B cell (primary cell): ENCODE data around the gene CCDC17.

ENCODE experiments used
- EZH2 ChIP-seq: IDR thresholded peaks from 2 replicates; pipeline ENCODE4 v1.6.1; 2012; ENCODE audit warnings: borderline replicate concordance, low read depth, mild to moderate bottlenecking, moderate library complexity, low read length; ENCODE audit not compliant: insufficient read depth, poor library complexity, severe bottlenecking
- TF ChIP-seq, protein P1 (sequence below): fragments of 200-600 bp; IDR thresholded peaks from one replicate; pipeline ENCODE4 v1.8.0; 2022; ENCODE audit warnings: antibody characterized with exemption, mild to moderate bottlenecking

GRCh38 chr1:45604239-45604638 is 19.6 kb downstream of the CCDC17 start:
- TF ChIP-seq, protein P1, sequence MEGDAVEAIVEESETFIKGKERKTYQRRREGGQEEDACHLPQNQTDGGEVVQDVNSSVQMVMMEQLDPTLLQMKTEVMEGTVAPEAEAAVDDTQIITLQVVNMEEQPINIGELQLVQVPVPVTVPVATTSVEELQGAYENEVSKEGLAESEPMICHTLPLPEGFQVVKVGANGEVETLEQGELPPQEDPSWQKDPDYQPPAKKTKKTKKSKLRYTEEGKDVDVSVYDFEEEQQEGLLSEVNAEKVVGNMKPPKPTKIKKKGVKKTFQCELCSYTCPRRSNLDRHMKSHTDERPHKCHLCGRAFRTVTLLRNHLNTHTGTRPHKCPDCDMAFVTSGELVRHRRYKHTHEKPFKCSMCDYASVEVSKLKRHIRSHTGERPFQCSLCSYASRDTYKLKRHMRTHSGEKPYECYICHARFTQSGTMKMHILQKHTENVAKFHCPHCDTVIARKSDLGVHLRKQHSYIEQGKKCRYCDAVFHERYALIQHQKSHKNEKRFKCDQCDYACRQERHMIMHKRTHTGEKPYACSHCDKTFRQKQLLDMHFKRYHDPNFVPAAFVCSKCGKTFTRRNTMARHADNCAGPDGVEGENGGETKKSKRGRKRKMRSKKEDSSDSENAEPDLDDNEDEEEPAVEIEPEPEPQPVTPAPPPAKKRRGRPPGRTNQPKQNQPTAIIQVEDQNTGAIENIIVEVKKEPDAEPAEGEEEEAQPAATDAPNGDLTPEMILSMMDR: no peak
- TF ChIP-seq EZH2: no peak
